IPS-15b (cell line): ENCODE results near the gene SLC35B1.

ENCODE experiments used
- H3K27me3 ChIP-seq: one replicate; pipeline ENCODE4 v1.6.1; 2013; ENCODE audit warnings: low read length; ENCODE audit not compliant: control insufficient read depth, insufficient read depth
- H3K36me3 ChIP-seq: one replicate; pipeline ENCODE4 v1.6.1; 2013; ENCODE audit warnings: low read length; ENCODE audit not compliant: control insufficient read depth, insufficient read depth
- H3K4me1 ChIP-seq: one replicate; pipeline ENCODE4 v1.6.1; 2013; ENCODE audit warnings: mild to moderate bottlenecking, low read length; ENCODE audit not compliant: control insufficient read depth, insufficient read depth
- H3K4me3 ChIP-seq: one replicate; pipeline ENCODE4 v1.5.1; 2013; ENCODE audit warnings: low read depth, low read length
- H3K9ac ChIP-seq: one replicate; pipeline ENCODE4 v1.6.1; 2013; ENCODE audit warnings: low read depth, mild to moderate bottlenecking, low read length
- H3K9me3 ChIP-seq: one replicate; pipeline ENCODE4 v1.6.1; 2013; ENCODE audit warnings: mild to moderate bottlenecking, low read length; ENCODE audit not compliant: control insufficient read depth, insufficient read depth

The SLC35B1 gene

GRCh38 chr17:49691677-49692191 is 16.0 kb downstream of the SLC35B1 start:
- no peaks in the 10 kb centered on the region for H3K4me1 ChIP-seq
- no peaks in the 10 kb centered on the region for H3K9me3 ChIP-seq
- peak overlapping the region; percentile 16 for H3K9ac ChIP-seq
- H3K4me3 ChIP-seq: no peak overlapping the region
- H3K27me3 ChIP-seq: peaks cover 2% of the 10 kb centered on the region
- H3K36me3 ChIP-seq: no peaks in the 10 kb centered on the region

GRCh38 chr17:49691086-49691676 is 16.6 kb downstream of the SLC35B1 start:
- Histone ChIP-seq H3K27me3 (peaks cover 2% of the 10 kb centered on the region), H3K4me1 (no peaks in the 10 kb centered on the region), H3K4me3 (no peak overlapping the region), H3K36me3 (no peaks in the 10 kb centered on the region), H3K9ac (no peak overlapping the region), H3K9me3 (no peaks in the 10 kb centered on the region)

DNA sequence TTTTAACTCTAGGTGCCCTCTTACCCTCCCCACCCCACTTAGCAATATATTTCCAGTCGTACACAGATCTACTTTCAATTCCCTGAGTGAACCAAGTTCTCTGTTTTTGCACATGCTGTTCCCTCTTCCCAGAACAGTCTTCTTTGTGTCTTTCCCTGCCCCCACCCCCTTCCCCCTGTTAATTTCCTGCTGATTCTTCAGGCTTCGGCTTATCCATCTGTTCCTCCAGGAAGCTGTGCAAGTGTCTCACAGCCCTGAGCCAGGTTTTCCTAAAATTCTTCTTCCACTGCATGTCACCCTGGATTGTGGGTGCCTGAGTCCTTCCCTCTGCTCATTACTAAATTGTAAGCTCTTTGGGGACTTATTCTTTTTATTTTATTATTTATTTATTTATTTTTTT is 17.5 kb downstream of the SLC35B1 start:
- Histone ChIP-seq H3K27me3 (peaks cover 2% of the 10 kb centered on the region), H3K36me3 (no peaks in the 10 kb centered on the region), H3K4me1 (no peaks in the 10 kb centered on the region), H3K9ac (no peak overlapping the region), H3K4me3 (no peak overlapping the region), H3K9me3 (no peaks in the 10 kb centered on the region)

DNA sequence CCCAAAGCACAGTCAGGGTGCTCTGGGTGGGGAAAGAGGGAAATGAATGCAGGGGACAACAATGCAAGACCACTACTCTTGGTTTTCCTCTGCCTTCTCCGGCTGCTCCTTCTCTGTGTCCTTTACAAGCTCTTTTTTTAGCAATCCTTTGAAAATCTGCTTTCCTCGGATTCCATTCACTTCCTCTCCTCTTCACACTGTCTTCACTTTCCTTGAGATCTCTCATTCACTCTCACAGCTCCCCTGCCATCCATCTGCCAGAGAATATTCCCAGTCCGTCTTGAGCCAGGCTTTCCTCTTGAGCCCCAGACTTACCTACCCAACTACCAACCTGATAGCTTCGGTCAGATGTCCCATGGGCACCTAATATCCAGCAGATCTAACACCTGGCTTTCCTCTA is 18.9 kb downstream of the SLC35B1 start:
- Histone ChIP-seq H3K9ac (no peak overlapping the region), H3K27me3 (peaks cover 3% of the 10 kb centered on the region), H3K36me3 (no peaks in the 10 kb centered on the region), H3K9me3 (no peaks in the 10 kb centered on the region), H3K4me1 (no peaks in the 10 kb centered on the region), H3K4me3 (no peak overlapping the region)

GRCh38 chr17:49687878-49688491 is 19.8 kb downstream of the SLC35B1 start:
- Histone ChIP-seq H3K9ac (no peak overlapping the region), H3K36me3 (no peaks in the 10 kb centered on the region), H3K9me3 (no peaks in the 10 kb centered on the region), H3K27me3 (peaks cover 3% of the 10 kb centered on the region), H3K4me3 (no peak overlapping the region), H3K4me1 (no peaks in the 10 kb centered on the region)

GRCh38 chr17:49681106-49681979 is 26.4 kb downstream of the SLC35B1 start:
- Histone ChIP-seq H3K4me3 (no peak overlapping the region), H3K9ac (no peak overlapping the region), H3K27me3 (peaks cover 7% of the 10 kb centered on the region), H3K4me1 (peaks cover 5% of the 10 kb centered on the region), H3K36me3 (no peaks in the 10 kb centered on the region), H3K9me3 (no peaks in the 10 kb centered on the region)

- peaks cover 7% of the 10 kb centered on the region for H3K27me3 ChIP-seq
- H3K9me3 ChIP-seq: no peaks in the 10 kb centered on the region
- no peak overlapping the region for H3K9ac ChIP-seq
- H3K4me3 ChIP-seq: no peak overlapping the region
- H3K4me1 ChIP-seq: peaks cover 7% of the 10 kb centered on the region
- no peaks in the 10 kb centered on the region for H3K36me3 ChIP-seq
These were observed 27.4 kb downstream of the SLC35B1 start for GRCh38 chr17:49680314-49680713.

DNA sequence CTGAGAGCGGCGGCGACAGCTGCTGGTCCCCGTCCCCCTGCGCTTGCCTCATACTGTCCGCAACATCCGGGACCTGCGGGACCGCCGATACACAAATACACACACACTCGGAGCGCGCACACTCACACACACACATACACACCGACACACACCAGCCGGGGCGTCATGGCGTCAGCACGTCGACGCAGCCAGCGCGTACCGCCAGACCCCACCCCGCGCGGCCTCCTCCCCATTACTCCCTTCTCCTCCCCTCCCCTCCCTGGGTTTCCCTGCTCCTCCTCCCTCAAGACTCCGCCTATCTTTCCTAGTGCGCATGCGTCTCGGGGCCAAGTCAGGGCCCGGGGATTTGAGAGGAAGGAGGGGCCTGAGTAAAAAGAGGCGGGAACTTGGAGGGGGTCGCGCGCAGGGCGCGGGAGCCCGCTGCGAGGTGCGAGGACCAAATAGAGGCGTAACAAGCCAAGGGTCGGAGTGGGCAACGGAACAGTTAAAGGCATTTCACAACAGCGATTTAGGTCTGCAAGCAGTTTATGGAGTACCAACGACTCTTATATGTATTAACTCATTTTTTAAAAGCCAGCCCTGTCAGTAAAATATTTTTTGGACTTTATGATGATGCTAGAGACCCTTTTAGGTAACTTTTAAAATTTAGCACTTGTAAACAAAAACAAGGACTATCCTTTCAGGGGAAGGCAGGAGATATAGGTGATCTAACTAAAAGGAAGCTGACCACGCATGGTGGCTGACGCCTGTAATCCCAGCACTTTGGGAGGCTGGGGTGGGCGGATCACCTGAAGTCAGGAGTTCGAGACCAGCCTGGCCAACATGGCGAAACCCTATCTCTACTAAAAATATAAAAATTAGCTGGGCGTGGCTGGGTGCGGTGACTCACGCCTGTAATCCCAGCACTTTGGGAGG is 29.6 kb downstream of the SLC35B1 start, which contains the start of gene SPOP:
Gene SPOP (minus strand): TSS at position 165 of the 915 bp plus-strand sequence. CDS start 55,287 bp downstream, outside the sequence.
- peaks cover 5% of the 10 kb centered on the region for H3K27me3 ChIP-seq
- H3K36me3 ChIP-seq: no peaks in the 10 kb centered on the region
- H3K9ac ChIP-seq: peak within 1 kb of the TSS; percentile 76
- H3K4me3 ChIP-seq: peak within 1 kb of the TSS; percentile 83
- peaks cover 7% of the 10 kb centered on the region for H3K4me1 ChIP-seq
- no peaks in the 10 kb centered on the region for H3K9me3 ChIP-seq

GRCh38 chr17:49677134-49677932 is 30.4 kb downstream of the SLC35B1 start:
- Histone ChIP-seq H3K4me1 (peaks cover 7% of the 10 kb centered on the region), H3K4me3 (peak overlapping the region; percentile 83), H3K9me3 (no peaks in the 10 kb centered on the region), H3K27me3 (peaks cover 5% of the 10 kb centered on the region), H3K9ac (peak overlapping the region; percentile 76), H3K36me3 (no peaks in the 10 kb centered on the region)

GRCh38 chr17:49676276-49676868 is 31.4 kb downstream of the SLC35B1 start:
- peak overlapping the region; percentile 83 for H3K4me3 ChIP-seq

More at GRCh38 chr17:49676276-49676868, 31.4 kb downstream of the SLC35B1 start:
- Histone ChIP-seq H3K9ac (peak overlapping the region; percentile 76), H3K27me3 (peaks cover 4% of the 10 kb centered on the region), H3K36me3 (no peaks in the 10 kb centered on the region), H3K4me1 (peaks cover 7% of the 10 kb centered on the region), H3K9me3 (no peaks in the 10 kb centered on the region)
